Panc1 (cell line): ENCODE results near the gene DCTN1.

Experiments
- CTCF ChIP-seq: fragments of 450-650 bp; IDR thresholded peaks from 2 replicates; pipeline ENCODE4 v1.5.1; 2017; ENCODE audit warnings: mild to moderate bottlenecking
- POLR2AphosphoS5 ChIP-seq: IDR thresholded peaks from 2 replicates; pipeline ENCODE4 v1.6.1; 2012; ENCODE audit warnings: mild to moderate bottlenecking, low read depth, low read length, moderate library complexity
- REST ChIP-seq, 2 experiments: IDR thresholded peaks; 2 replicates each; pipeline ENCODE4 v1.6.1; 2011 to 2012; ENCODE audit warnings: low read depth in 2 of 2, control low read depth in 1 of 2, low read length in 1 of 2, mild to moderate bottlenecking in 1 of 2, moderate library complexity in 1 of 2; ENCODE audit not compliant: insufficient read depth in 1 of 2
- SIN3A ChIP-seq: IDR thresholded peaks from 2 replicates; pipeline ENCODE4 v1.6.1; 2012; ENCODE audit warnings: low read depth, mild to moderate bottlenecking, low read length, moderate library complexity, borderline replicate concordance; ENCODE audit not compliant: insufficient read depth

GRCh38 chr2:74424139-74424992 lies 44.3 kb upstream of the DCTN1 start:
- TF ChIP-seq CTCF, result no peak
- no peak for TF ChIP-seq SIN3A
- no peak for TF ChIP-seq REST (IDR thresholded peaks at IDR 0.05; ENCODE audit: insufficient read depth in 1 of 2, low read depth in 2 of 2, low read length in 1 of 2)
- TF ChIP-seq POLR2AphosphoS5, result peak; percentile 22; the same call in 1 of the 2 replicates
